Hepatocyte (in vitro differentiated cells): ENCODE results near the gene IFI44L.

Source experiments
- CTCF ChIP-seq: fragments of 200-600 bp; sonication (generic); IDR thresholded peaks from 2 replicates; pipeline ENCODE4 v1.5.1; 2016; ENCODE audit warnings: antibody characterized with exemption, mild to moderate bottlenecking; ENCODE audit not compliant: poor library complexity
- EZH2 ChIP-seq: fragments of 200-600 bp; sonication (generic); IDR thresholded peaks from 2 replicates; pipeline ENCODE4 v1.6.1; 2016; ENCODE audit warnings: antibody characterized with exemption, mild to moderate bottlenecking, borderline replicate concordance
- EZH2phosphoT487 ChIP-seq: fragments of 200-600 bp; sonication (generic); IDR thresholded peaks from one replicate; pipeline ENCODE4 v1.6.1; 2018; ENCODE audit warnings: antibody characterized with exemption, mild to moderate bottlenecking, low read depth, moderate library complexity; ENCODE audit not compliant: unreplicated experiment, severe bottlenecking

- no peak for TF ChIP-seq EZH2
- no peak for TF ChIP-seq CTCF
- TF ChIP-seq EZH2phosphoT487: no peak
Observed at GRCh38 chr1:78673120-78673519, 52.9 kb downstream of the IFI44L start.
